Activated CD4-positive, alpha-beta T cell treated with anti-CD3 and anti-CD28 coated beads for 36 hours (primary cell): Measurements from ENCODE around the gene CHEK2. TPM values are rescaled to one million over a fixed set of nuclear protein-coding genes. Genes with fewer than 3 reads are reported as not detected.

ENCODE experiments used
- ATAC-seq: fragments of 200-7000 bp; cut with Tn5 transposase; one replicate; pipeline ENCODE4 v1.10.0; 2021; ENCODE audit warnings: mild to moderate bottlenecking, moderate library complexity
- CTCF ChIA-PET: fragments of 350-600 bp; sonication (Branson Sonifier 250); formaldehyde crosslinking; loops from one replicate; lab custom pipeline; 2021; ENCODE audit warnings: antibody characterized with exemption; lab: Charles Lee
- POLR2A ChIA-PET: fragments of 350-600 bp; sonication (Branson Sonifier 250); formaldehyde crosslinking; loops from one replicate; lab custom pipeline; 2021; ENCODE audit warnings: antibody characterized with exemption, inconsistent platforms; lab: Charles Lee
- DNase-seq: peaks from one replicate; pipeline ENCODE4 v3.0.0-alpha.2; 2020
- H3K27ac Mint-ChIP-seq: one replicate; pipeline ENCODE4 v1.8.0; 2021; ENCODE audit warnings: mixed read lengths
- H3K27me3 Mint-ChIP-seq: one replicate; pipeline ENCODE4 v1.8.0; 2021; ENCODE audit warnings: mixed read lengths
- H3K36me3 Mint-ChIP-seq: one replicate; pipeline ENCODE4 v1.8.0; 2021; ENCODE audit warnings: low read depth, mixed read lengths
- H3K4me1 Mint-ChIP-seq: one replicate; pipeline ENCODE4 v1.8.0; 2021; ENCODE audit warnings: mixed read lengths
- H3K4me3 Mint-ChIP-seq: one replicate; pipeline ENCODE4 v1.8.0; 2021; ENCODE audit warnings: mild to moderate bottlenecking, moderate library complexity, mixed read lengths
- H3K9me3 Mint-ChIP-seq: one replicate; pipeline ENCODE4 v1.8.0; 2021; ENCODE audit warnings: low read depth, mixed read lengths
- intact Hi-C, 2 experiments: fragments of 100-400 bp; cut with DNase I in 1 of 2; cut with micrococcal nuclease in 1 of 2; formaldehyde crosslinking; loops; one replicate each; pipeline versions ENCODE4 v1.14.2 to v1.15.1; 2022 to 2024; cut with DNase I, micrococcal nuclease
- total RNA-seq, 2 experiments: library from RNA; stranded (reverse); gene quantifications; one replicate each; pipeline ENCODE4 v1.2.3, GENCODE V29; 2021

CHEK2 gene
- total RNA-seq, 2 experiments from 2014 or later, result 37.5 to 41.3 TPM

DNA sequence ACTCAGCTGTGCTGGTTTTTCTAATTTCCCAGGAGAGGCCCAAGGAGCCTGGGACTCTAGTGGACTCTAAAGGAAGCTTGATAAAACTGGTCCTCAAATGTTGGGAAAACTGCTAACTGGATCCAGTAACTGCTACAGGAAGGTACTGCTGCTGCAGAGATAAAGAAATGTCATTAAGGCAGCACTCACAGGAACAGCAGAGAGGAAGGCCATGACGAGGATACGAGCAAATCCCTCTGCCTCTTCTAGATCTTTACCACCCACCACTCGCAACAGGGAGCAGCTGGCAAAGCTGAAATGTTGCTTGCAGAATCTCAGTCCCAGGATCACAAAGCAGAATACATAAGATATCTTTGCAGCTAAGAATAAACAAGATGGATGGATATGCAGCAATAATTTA is 85.4 kb downstream of the CHEK2 start:
- Mint-ChIP-seq H3K4me3 (no peak overlapping the region), H3K9me3 (no peaks in the 10 kb centered on the region), H3K27ac (no peak overlapping the region), H3K4me1 (no peaks in the 10 kb centered on the region), H3K27me3 (peaks cover 32% of the 10 kb centered on the region), H3K36me3 (no peaks in the 10 kb centered on the region)
- ATAC-seq, result no peak
- DNase-seq, result no peak
- ChIA-PET CTCF (no interaction called here), POLR2A (no interaction called here)
- intact Hi-C loops, result no loop called here

DNA sequence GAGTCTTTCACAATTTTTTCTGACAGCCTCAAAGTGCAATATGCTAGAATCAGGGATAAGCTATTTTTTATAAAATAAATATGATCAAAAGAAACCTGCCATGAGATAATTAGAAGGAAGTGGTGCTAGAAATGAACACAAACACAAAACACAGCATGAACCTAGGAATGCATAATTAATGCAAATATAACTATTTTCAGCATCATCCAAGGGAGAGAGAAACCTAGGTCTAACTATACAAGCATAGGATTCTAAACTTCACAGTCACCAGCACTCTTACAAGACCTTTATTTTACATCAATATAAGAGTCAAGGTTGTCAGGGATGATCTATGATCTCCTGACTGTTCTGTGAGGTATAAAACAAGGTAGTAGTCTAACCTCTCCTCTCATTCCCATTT is 91.2 kb downstream of the CHEK2 start:
- Mint-ChIP-seq H3K9me3 (no peaks in the 10 kb centered on the region), H3K4me1 (no peaks in the 10 kb centered on the region), H3K4me3 (no peak overlapping the region), H3K27ac (no peak overlapping the region), H3K36me3 (no peaks in the 10 kb centered on the region), H3K27me3 (peaks cover 45% of the 10 kb centered on the region)
- intact Hi-C loops, result no loop called here
- ChIA-PET POLR2A (no interaction called here), CTCF (no interaction called here)
- ATAC-seq (no peak), DNase-seq (no peak)

DNA sequence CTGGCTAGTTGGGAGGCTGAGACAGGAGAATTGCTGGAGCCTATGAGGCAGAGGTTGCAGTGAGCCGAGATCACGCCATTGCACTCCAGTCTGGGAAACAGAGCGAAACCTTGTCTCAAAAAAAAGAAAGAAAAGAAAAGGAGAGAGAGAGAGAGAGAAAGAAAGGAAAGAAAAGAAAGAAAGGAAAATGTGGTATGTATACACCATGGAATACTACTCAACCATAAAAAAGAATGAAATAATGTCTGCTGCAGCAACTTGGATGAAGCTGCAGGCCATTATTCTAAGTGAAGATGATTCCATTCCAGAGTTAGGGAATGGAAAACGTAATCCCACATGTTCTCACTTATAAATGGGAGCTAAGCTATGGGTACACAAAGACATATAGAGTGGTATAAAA is 92.8 kb downstream of the CHEK2 start:
- ChIA-PET CTCF (no interaction called here), POLR2A (no interaction called here)
- intact Hi-C loops, result no loop called here
- Mint-ChIP-seq H3K4me3 (no peak overlapping the region), H3K27ac (no peak overlapping the region), H3K36me3 (no peaks in the 10 kb centered on the region), H3K9me3 (no peaks in the 10 kb centered on the region), H3K27me3 (peaks cover 44% of the 10 kb centered on the region), H3K4me1 (no peaks in the 10 kb centered on the region)
- DNase-seq (no peak), ATAC-seq (no peak)

DNA sequence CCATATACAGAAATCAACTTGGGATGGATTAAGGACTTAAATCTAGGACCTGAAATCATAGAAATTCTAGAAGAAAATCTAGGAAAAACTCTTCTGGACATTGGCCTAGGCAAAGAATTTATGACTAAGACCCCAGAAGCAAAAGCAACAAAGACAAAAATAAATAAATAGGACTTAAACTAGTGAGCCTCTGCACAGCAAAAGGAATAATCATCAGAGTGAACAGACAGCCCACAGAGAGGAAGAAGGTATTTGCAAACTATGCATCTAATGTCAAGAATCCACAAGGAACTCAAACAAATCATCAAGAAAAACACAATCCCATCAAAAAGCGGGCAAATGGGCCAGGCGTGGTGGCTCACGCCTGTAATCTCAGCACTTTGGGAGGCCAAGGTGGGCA is 94.4 kb downstream of the CHEK2 start:
- H3K9me3 Mint-ChIP-seq, result no peaks in the 10 kb centered on the region
- ChIA-PET CTCF (no interaction called here), POLR2A (no interaction called here)
- H3K36me3 Mint-ChIP-seq, result no peaks in the 10 kb centered on the region
- peaks cover 41% of the 10 kb centered on the region for H3K27me3 Mint-ChIP-seq
- no peak overlapping the region for H3K27ac Mint-ChIP-seq
- H3K4me3 Mint-ChIP-seq, result no peak overlapping the region
- intact Hi-C loops, result no loop called here
- H3K4me1 Mint-ChIP-seq, result no peaks in the 10 kb centered on the region
- DNase-seq (no peak), ATAC-seq (no peak)

DNA sequence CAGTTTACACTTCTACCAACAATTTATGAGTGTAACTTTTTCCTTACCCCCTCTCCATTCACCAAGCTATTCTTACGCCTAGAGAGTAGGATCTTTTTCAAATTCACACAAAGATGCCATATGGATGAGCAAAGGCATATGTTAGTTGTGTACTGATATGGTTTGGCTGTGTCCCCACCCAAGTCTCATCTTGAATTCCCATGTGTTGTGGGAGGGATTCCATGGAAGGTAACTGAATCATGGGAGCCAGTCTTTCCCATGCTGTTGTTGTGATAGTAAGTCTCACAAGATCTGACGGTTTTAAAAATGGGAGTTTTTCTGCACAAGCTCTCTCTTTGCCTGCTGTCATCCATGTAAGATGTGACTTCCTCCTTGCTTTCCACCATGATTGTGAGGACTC is 102.3 kb downstream of the CHEK2 start:
- CTCF ChIA-PET, result no interaction called here
- Mint-ChIP-seq H3K36me3 (no peaks in the 10 kb centered on the region), H3K27me3 (peaks cover 32% of the 10 kb centered on the region), H3K27ac (no peak overlapping the region), H3K4me1 (no peaks in the 10 kb centered on the region), H3K4me3 (no peak overlapping the region), H3K9me3 (no peaks in the 10 kb centered on the region)
- POLR2A ChIA-PET, result no interaction called here
- DNase-seq, result no peak
- no peak for ATAC-seq
- intact Hi-C loops, result no loop called here

Other genes with a start within 250 kb of the CHEK2 start
- gene TTC28, start 62.0 kb downstream of the CHEK2 start, total RNA-seq, result 1 to 10 TPM; 1.0 to 1.4 TPM
- 10 to 100 TPM; 16.5 to 18.5 TPM for gene HSCB, start 219 bp upstream of the CHEK2 start, total RNA-seq
- 10 to 100 TPM; 36.1 to 36.8 TPM for gene CCDC117, start 30.9 kb upstream of the CHEK2 start, total RNA-seq
- gene XBP1, start 58.7 kb upstream of the CHEK2 start, total RNA-seq, result 100 to 1,000 TPM in 1 of 2 experiments, 10 to 100 TPM in 1; 88.8 to 101 TPM
- gene ZNRF3, start 141.8 kb upstream of the CHEK2 start, total RNA-seq, result 1 to 10 TPM; 2.3 TPM